Tibial nerve (tissue), 4 donors: ENCODE results near the gene KMO. TPM values are rescaled to one million over a fixed set of nuclear protein-coding genes. Genes with fewer than 3 reads are reported as not detected.
A peak's percentile ranks its signal among the peaks of the same experiment; 100 is the strongest.

Experiments
- DNase-seq, 2 donors: peaks; one replicate each; pipeline ENCODE4 v3.0.0-alpha.2; 2019; ENCODE audit warnings: low spot score in 2 of 2
- H3K27ac ChIP-seq, 4 donors: fragments of 200-600 bp; sonication (generic) in 3 of 4; one replicate each; pipeline ENCODE4 v1.5.1; 2017 to 2019; ENCODE audit warnings: mild to moderate bottlenecking in 1 of 4
- H3K27me3 ChIP-seq, 2 donors: fragments of 200-600 bp; sonication (generic) in 1 of 2; one replicate each; pipeline versions ENCODE4 v1.5.1 to v1.6.0; 2017 to 2019
- H3K36me3 ChIP-seq, 3 donors: fragments of 200-600 bp; sonication (generic); one replicate each; pipeline ENCODE4 v1.5.1; 2018 to 2019
- H3K4me1 ChIP-seq, 4 donors: fragments of 200-600 bp; sonication (generic) in 3 of 4; one replicate each; pipeline ENCODE4 v1.5.1; 2017 to 2019
- H3K4me3 ChIP-seq, 4 donors: fragments of 200-600 bp; sonication (generic) in 3 of 4; one replicate each; pipeline ENCODE4 v1.5.1; 2017 to 2019; ENCODE audit warnings: mild to moderate bottlenecking in 1 of 4, moderate library complexity in 1 of 4
- H3K9me3 ChIP-seq, 4 donors: fragments of 200-600 bp; sonication (generic) in 3 of 4; one replicate each; pipeline ENCODE4 v1.5.1; 2017 to 2019
- EP300 ChIP-seq, 2 donors: sonication (generic); formaldehyde crosslinking; IDR thresholded peaks; one replicate each; pipeline ENCODE4 v1.6.1; 2017; ENCODE audit warnings: antibody characterized with exemption in 2 of 2, mild to moderate bottlenecking in 1 of 2
- POLR2A ChIP-seq, 2 donors: fragments of 450-650 bp; IDR thresholded peaks; one replicate each; pipeline ENCODE4 v1.6.1; 2017; ENCODE audit warnings: antibody characterized with exemption in 2 of 2, mild to moderate bottlenecking in 2 of 2, moderate library complexity in 2 of 2
- WGBS, 2 donors: methylation state at CpG; one replicate each; pipeline ENCODE4 v1.1.5; 2018; 5-methylcytosine and 5-hydroxymethylcytosine counted together
- total RNA-seq, 4 donors: library from RNA; depleted of rRNA; stranded (reverse); fragments of >200 nt; gene quantifications; one replicate each; pipeline ENCODE4 v1.1.0, GENCODE V29; 2016
- TF ChIP-seq, protein P1 (sequence below), 5 experiments: fragments of 200-600 bp in 3 of 5; fragments of 450-650 bp in 2 of 5; sonication (generic) in 3 of 5; IDR thresholded peaks; one replicate each; pipeline ENCODE4 v1.5.1; 2016 to 2019; ENCODE audit warnings: antibody characterized with exemption in 5 of 5, mild to moderate bottlenecking in 3 of 5, moderate library complexity in 2 of 5

KMO gene
- 1 to 10 TPM in 2 of 4 donors, under 1 TPM in 2; 0.20 to 4.4 (median 1.8) TPM for total RNA-seq

DNA sequence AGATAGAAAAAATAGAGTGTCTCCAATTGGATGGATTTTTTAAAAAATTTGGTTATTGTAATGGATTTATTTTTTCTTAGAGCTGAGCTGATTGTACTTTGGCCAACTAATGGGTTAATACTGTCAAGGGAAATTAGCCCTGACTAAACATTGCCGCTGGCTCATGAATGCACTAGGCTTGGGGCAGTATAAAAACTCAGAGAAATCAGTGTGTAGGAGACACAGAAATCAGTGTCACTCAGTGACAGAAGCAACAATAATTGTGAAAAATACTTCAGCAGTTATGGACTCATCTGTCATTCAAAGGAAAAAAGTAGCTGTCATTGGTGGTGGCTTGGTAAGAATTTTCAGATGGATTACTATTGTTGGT is at the start of gene KMO:
TSS of gene KMO (plus strand) at position 217 of the 370 bp plus-strand sequence. CDS start at position 284, 67 bp downstream.
- Histone ChIP-seq H3K4me3 (peak within 1 kb of the TSS; percentile 25 to 52 (median 43)), H3K27ac (peak within 1 kb of the TSS in 3 of 4 donors; percentile 28 to 61 (median 55)), H3K36me3 (no peaks in the 10 kb centered on the region), H3K27me3 (no peaks in the 10 kb centered on the region), H3K9me3 (no peaks in the 10 kb centered on the region), H3K4me1 (peaks cover 0 to 5% (median 0%) of the 10 kb centered on the region in 4 donors)
- WGBS, 2 donors, result 0 to 9% methylated on average over 1 of the region's 1 CpG
- no peak for DNase-seq
- TF ChIP-seq, protein P1, sequence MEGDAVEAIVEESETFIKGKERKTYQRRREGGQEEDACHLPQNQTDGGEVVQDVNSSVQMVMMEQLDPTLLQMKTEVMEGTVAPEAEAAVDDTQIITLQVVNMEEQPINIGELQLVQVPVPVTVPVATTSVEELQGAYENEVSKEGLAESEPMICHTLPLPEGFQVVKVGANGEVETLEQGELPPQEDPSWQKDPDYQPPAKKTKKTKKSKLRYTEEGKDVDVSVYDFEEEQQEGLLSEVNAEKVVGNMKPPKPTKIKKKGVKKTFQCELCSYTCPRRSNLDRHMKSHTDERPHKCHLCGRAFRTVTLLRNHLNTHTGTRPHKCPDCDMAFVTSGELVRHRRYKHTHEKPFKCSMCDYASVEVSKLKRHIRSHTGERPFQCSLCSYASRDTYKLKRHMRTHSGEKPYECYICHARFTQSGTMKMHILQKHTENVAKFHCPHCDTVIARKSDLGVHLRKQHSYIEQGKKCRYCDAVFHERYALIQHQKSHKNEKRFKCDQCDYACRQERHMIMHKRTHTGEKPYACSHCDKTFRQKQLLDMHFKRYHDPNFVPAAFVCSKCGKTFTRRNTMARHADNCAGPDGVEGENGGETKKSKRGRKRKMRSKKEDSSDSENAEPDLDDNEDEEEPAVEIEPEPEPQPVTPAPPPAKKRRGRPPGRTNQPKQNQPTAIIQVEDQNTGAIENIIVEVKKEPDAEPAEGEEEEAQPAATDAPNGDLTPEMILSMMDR (IDR thresholded peaks at IDR 0.05), result no peak
- no peak for TF ChIP-seq POLR2A (IDR thresholded peaks at IDR 0.05)
- no peak for TF ChIP-seq EP300 (IDR thresholded peaks at IDR 0.05)

DNA sequence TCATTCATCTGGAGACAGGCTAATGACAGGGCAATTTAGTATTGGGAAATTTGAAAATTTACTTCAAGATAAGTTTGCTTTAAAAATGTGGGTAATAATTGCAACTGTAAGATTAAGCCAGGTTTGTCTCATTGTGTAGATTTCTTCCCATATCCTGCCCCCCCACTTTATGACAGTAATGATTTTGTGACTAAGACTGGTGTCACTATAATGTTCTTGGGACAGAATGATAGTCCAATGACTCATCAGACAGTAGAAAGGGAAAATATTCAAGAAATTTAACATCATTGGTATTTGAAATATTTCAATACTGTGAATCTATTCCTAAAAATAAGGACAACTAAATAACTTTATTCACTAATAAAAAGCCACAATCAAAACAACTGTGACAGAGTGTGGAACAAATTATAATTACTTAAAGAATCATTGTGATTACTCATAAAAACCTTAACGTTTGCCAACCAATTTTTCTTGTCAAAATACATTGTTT is 49.4 kb upstream of the KMO start:
- H3K4me1 ChIP-seq, result no peaks in the 10 kb centered on the region
- H3K4me3 ChIP-seq, result no peak overlapping the region
- DNase-seq, result no peak
- no peaks in the 10 kb centered on the region for H3K27me3 ChIP-seq
- WGBS, 2 donors, result 37 to 41% methylated on average over 1 of the region's 1 CpG
- no peak for TF ChIP-seq EP300 (IDR thresholded peaks at IDR 0.05)
- TF ChIP-seq POLR2A (IDR thresholded peaks at IDR 0.05), result no peak
- TF ChIP-seq, protein P1 (IDR thresholded peaks at IDR 0.05), result no peak
- H3K9me3 ChIP-seq, result no peaks in the 10 kb centered on the region
- H3K36me3 ChIP-seq, result no peaks in the 10 kb centered on the region
- no peak overlapping the region for H3K27ac ChIP-seq

DNA sequence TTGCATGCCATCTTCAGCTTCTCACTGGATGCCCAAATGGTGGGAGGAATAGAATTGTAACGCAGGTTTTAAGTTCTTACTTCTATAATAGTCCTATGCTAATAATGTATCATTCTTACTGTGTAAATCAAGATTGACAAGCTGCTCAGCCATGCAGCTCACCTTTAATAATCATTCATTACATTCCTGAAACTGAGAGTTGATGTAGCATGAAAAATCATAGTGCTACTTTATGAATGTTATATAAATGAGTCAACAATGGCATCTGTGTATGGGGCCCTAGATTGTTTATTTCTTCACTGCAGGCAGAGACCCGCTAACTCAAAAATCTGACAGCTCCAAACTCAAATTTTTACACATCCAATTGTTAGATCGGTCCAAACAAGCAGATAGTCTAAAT is 47.0 kb upstream of the KMO start:
- TF ChIP-seq EP300 (IDR thresholded peaks at IDR 0.05) (no peak), POLR2A (IDR thresholded peaks at IDR 0.05) (no peak)
- TF ChIP-seq, protein P1 (IDR thresholded peaks at IDR 0.05), result no peak
- Histone ChIP-seq H3K36me3 (peaks cover 0 to 3% (median 0%) of the 10 kb centered on the region in 3 donors), H3K9me3 (no peaks in the 10 kb centered on the region), H3K4me1 (no peaks in the 10 kb centered on the region), H3K27ac (no peak overlapping the region), H3K27me3 (no peaks in the 10 kb centered on the region), H3K4me3 (no peak overlapping the region)
- 96 to 97% methylated on average over 3 of the region's 3 CpGs for WGBS, 2 donors
- DNase-seq, result no peak

DNA sequence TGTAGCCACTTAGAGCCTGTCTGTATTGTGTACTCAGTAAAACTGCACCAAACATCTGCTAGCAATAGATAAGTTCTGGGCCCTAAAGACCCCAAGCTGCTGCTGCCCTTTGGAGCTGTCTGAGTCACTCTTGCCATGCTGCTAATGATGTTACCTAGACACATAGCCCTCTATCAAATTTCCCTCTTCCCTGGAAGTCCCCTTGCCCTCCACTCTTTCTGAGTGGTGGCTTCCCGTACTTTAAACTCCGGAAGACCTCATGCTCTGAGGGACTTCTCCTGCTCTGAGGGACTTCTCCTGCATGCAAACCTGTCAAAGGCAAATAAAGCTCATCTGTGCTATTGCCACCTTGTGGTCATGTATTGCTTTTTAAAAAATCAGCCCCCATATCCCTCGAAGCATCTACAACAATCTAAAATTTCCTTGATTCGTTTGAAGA is 46.6 kb upstream of the KMO start:
- peaks cover 0 to 3% (median 0%) of the 10 kb centered on the region in 3 donors for H3K36me3 ChIP-seq
- no peak overlapping the region for H3K4me3 ChIP-seq
- DNase-seq, result no peak
- TF ChIP-seq EP300 (IDR thresholded peaks at IDR 0.05), result no peak
- no peak for TF ChIP-seq POLR2A (IDR thresholded peaks at IDR 0.05)
- TF ChIP-seq, protein P1 (IDR thresholded peaks at IDR 0.05), result no peak
- H3K4me1 ChIP-seq, result no peaks in the 10 kb centered on the region
- H3K27ac ChIP-seq, result no peak overlapping the region
- 80% methylated on average over 4 of the region's 4 CpGs for WGBS, 2 donors
- no peaks in the 10 kb centered on the region for H3K27me3 ChIP-seq
- H3K9me3 ChIP-seq, result no peaks in the 10 kb centered on the region

DNA sequence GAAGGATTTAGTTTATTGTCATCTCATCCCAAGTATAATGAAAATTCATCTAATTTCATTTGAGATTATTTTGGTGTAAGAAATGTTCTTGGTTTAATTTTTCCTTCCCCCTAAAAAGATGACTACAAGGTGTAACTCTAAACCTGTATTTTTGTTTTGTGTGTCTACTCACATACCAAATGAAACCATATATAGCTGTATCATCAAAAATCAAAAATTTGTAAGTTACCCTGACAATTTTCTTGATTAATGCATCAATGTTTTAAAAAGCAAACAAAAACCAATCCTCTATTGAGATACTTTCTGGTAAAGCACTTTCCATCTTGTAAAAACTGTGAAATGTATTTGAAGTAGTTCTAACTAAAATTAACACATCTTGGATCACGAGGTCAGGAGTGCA is 43.4 kb upstream of the KMO start:
- no peak for DNase-seq
- no peaks in the 10 kb centered on the region for H3K9me3 ChIP-seq
- TF ChIP-seq POLR2A (IDR thresholded peaks at IDR 0.05) (no peak), EP300 (IDR thresholded peaks at IDR 0.05) (no peak)
- TF ChIP-seq, protein P1 (IDR thresholded peaks at IDR 0.05), result no peak
- no peaks in the 10 kb centered on the region for H3K27me3 ChIP-seq
- H3K27ac ChIP-seq, result no peak overlapping the region
- H3K4me3 ChIP-seq, result no peak overlapping the region
- 92 to 93% methylated on average over 1 of the region's 1 CpG for WGBS, 2 donors
- H3K36me3 ChIP-seq, result peaks cover 0 to 9% (median 0%) of the 10 kb centered on the region in 3 donors
- H3K4me1 ChIP-seq, result no peaks in the 10 kb centered on the region
